Heart left ventricle (tissue), 13 donors: ENCODE data around the gene OSR1.

Experiments used
- CTCF ChIP-seq, 12 donors: fragments of 200-600 bp; sonication (generic) in 4 of 12; IDR thresholded peaks; one replicate each; pipeline versions ENCODE4 v1.5.0 to v1.8.0; 2018 to 2022; ENCODE audit warnings: antibody characterized with exemption in 12 of 12, mild to moderate bottlenecking in 5 of 12
- POLR2A ChIP-seq, 2 donors: fragments of 450-650 bp; IDR thresholded peaks; one replicate each; pipeline ENCODE4 v1.6.1; 2017; ENCODE audit warnings: antibody characterized with exemption in 2 of 2, mild to moderate bottlenecking in 2 of 2, moderate library complexity in 2 of 2
- donor health status: ischemic (EF 13 %, LVEDD 7.1; RV severe dilation, severe dysfunction).
- donor health status: DM: no; HTN: yes; CAD: no.
- donor health status: DM: no; HTN: no; CAD: no.
- donor health status: ischemic (EF 25% LVEDD 6.9; RV normal size, moderate dysfunction).
- donor health status: ischemic (EF 25% LVEDD 5.7; RV mildly dilated, moderate dysfunction).
- donor health status: ischemic (EF 35%, LVEDD 5.7; RV mildly dilated, moderate dysfunction).
- donor health status: nonischemic (EF 11% LVEDD 7.7; RV severe dilation, severe dysfunction).
- donor health status: DM: yes; HTN: yes; CAD: no.
- donor health status: PGD.
- donor health status: ischemic (EF 29% LVEDD 5.4; RV normal size, mild dysfunction).
- donor health status: nonischemic (EF 23%, LVEDD 6.1; RV moderate dilation, normal function).

- TF ChIP-seq CTCF (IDR thresholded peaks at IDR 0.05) (no peak), POLR2A (IDR thresholded peaks at IDR 0.05) (no peak)
These were observed 22.1 kb upstream of the OSR1 start for GRCh38 chr2:19380532-19380931.
